ENCODE results near the gene HLA-DRA. TPM values are rescaled to one million over a fixed set of nuclear protein-coding genes. Genes with fewer than 3 reads are reported as not detected.
A peak's percentile ranks its signal among the peaks of the same experiment; 100 is the strongest.

The HLA-DRA gene
- total and polyA plus RNA-seq, 2 donors (not counting 3 experiments of a cell fraction or from before 2014, with no cell fraction given): not detected

DNA sequence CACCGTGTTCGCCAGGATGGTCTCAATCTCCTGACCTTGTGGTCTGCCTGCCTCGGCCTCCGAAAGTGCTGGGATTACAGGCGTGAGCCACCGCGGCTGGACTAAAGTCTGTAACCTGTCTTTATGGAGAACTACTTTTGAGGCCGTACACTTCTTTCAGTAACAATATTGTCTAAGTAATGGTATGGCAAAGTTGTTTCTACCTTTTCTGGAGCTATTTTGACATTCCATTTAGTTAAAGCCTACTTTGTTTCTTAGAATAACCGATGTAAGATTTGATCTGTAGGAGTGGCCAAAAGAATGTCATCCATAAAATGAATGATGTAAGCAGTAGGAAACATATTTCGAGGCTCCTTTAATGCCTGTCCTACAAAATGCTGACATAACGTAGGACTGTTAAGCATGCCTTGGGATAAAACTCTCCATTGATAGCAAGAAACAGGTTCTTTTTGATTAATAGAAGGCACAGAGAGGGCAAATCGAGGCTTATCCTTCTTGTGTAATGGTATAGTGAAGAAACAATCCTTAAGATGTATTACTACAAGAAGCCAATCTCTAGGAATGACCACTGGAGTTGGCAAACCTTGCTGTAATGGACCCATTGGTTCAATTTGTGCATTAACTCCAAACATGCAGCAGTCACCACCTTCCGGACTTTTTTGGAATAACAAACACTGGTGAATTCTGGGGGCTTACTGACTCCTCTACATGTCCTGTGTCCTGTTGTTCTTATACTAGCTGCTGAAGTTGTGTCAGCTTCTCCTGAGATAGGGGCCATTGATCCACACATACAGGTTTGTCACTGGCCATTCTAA is 35.9 kb downstream of the HLA-DRA start:
- Histone ChIP-seq H3K9me3 (replicated peaks; ENCODE audit: control insufficient read depth, insufficient read depth, low read length) (no peaks in the 10 kb centered on the region), H3K9me1 (replicated peaks; ENCODE audit: control insufficient read depth, extremely low read depth, insufficient read depth, low read length) (no peaks in the 10 kb centered on the region), H3K27ac (ENCODE audit: insufficient read depth, low read depth, low read length) (no peak overlapping the region), H3K4me2 (ENCODE audit: insufficient read depth, low read length) (no peak overlapping the region), H3K79me2 (ENCODE audit: control insufficient read depth, insufficient read depth, low read length) (no peaks in the 10 kb centered on the region), H4K20me1 (replicated peaks; ENCODE audit: control insufficient read depth, extremely low read depth, insufficient read depth, low read length) (no peaks in the 10 kb centered on the region), H3K36me3 (ENCODE audit: control insufficient read depth in 2 of 2, extremely low read depth in 1 of 2, insufficient read depth in 2 of 2, low read length in 2 of 2) (no peaks in the 10 kb centered on the region), H2AFZ (ENCODE audit: low read depth, low read length) (no peak overlapping the region), H3K4me3 (replicated peaks in 1 of 3; ENCODE audit: insufficient read depth in 1 of 3, low read depth in 1 of 3, low read length in 3 of 3) (no peak overlapping the region), H3K4me1 (ENCODE audit: control insufficient read depth, extremely low read depth, insufficient read depth, low read length) (no peaks in the 10 kb centered on the region), H3K27me3 (ENCODE audit: control insufficient read depth in 2 of 2, insufficient read depth in 2 of 2, low read length in 2 of 2) (no peaks in the 10 kb centered on the region), H3K9ac (replicated peaks; ENCODE audit: extremely low read depth, insufficient read depth, low read length) (no peak overlapping the region)
- FAIRE-seq (peak; percentile 35), DNase-seq (ENCODE audit: low read depth, low spot score) (peak; percentile 0)
- POLR2A ChIA-PET: no interaction called here
- no peak for TF ChIP-seq EZH2 (IDR thresholded peaks at IDR 0.05; ENCODE audit: borderline replicate concordance, low read depth, low read length, severe bottlenecking)
- TF ChIP-seq POLR2AphosphoS5 (IDR thresholded peaks at IDR 0.05; ENCODE audit: insufficient read depth, low read depth, low read length): no peak
- TF ChIP-seq GATA2 (IDR thresholded peaks at IDR 0.05; ENCODE audit: insufficient read depth, insufficient read length, low read depth, low read length): no peak
- TF ChIP-seq MYC (IDR thresholded peaks at IDR 0.05; ENCODE audit: low read depth, low read length): no peak
- TF ChIP-seq, protein P1, sequence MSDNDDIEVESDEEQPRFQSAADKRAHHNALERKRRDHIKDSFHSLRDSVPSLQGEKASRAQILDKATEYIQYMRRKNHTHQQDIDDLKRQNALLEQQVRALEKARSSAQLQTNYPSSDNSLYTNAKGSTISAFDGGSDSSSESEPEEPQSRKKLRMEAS (IDR thresholded peaks at IDR 0.05; ENCODE audit: insufficient read depth, insufficient read length): no peak
- intact Hi-C loops (cut with micrococcal nuclease): no loop called here
- dilution Hi-C loops (cut with MboI; ENCODE audit: extremely low pct_ligation_motif_present, low sequenced_read_pairs): no loop called here
- CTCF ChIA-PET: no interaction called here
- no TSS peak for BruUV-seq (replicated peaks)

DNA sequence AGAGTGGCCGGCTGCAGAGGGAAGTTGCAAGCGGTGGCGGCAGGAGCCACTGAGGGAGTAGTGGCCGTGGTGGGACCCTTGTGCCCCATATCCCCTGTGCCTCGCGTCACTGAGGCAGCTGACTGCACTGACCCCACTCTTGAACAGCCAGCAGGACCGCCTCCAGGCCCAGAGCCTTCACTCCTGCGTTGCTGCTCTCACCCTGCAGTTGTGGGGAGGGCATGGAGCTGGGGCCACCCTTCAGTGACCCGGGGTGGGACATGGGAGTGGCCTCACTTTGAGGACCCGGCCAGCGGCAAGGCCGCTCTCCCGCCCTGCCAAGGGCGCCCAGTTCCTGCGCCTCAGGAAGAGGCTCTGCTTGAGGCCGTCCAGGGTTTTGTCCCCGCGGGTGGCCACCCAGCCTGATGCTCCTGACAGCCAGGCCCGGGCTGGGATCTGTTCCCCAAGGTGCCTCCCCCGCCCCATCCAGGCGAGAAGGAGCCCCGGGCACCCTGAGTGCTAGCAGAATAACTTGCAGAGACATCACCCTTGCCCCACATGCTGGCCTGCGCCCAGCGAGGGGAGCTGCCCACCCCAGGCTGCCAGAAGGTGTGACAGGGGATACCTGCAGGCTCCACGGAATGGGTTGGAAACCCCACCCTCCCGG is 44.4 kb downstream of the HLA-DRA start:
- no peak overlapping the region for H2AFZ ChIP-seq (ENCODE audit: low read depth, low read length)
- H3K9ac ChIP-seq (replicated peaks; ENCODE audit: extremely low read depth, insufficient read depth, low read length): no peak overlapping the region
- H3K4me2 ChIP-seq (ENCODE audit: insufficient read depth, low read length): no peak overlapping the region
- dilution Hi-C loops (cut with MboI; ENCODE audit: extremely low pct_ligation_motif_present, low sequenced_read_pairs) (no loop called here), intact Hi-C loops (cut with micrococcal nuclease) (no loop called here)
- no peaks in the 10 kb centered on the region for H3K79me2 ChIP-seq (ENCODE audit: control insufficient read depth, insufficient read depth, low read length)
- no TSS peak for BruUV-seq (replicated peaks)
- TF ChIP-seq, protein P1 (IDR thresholded peaks at IDR 0.05; ENCODE audit: insufficient read depth, insufficient read length): no peak
- no peak for TF ChIP-seq MYC (IDR thresholded peaks at IDR 0.05; ENCODE audit: low read depth, low read length)
- no peaks in the 10 kb centered on the region for H4K20me1 ChIP-seq (replicated peaks; ENCODE audit: control insufficient read depth, extremely low read depth, insufficient read depth, low read length)
- FAIRE-seq (no peak), DNase-seq (ENCODE audit: low read depth, low spot score) (peak; percentile 1)
- no peak overlapping the region for H3K27ac ChIP-seq (ENCODE audit: insufficient read depth, low read depth, low read length)
- no peak overlapping the region for H3K4me3 ChIP-seq (replicated peaks in 1 of 3; ENCODE audit: insufficient read depth in 1 of 3, low read depth in 1 of 3, low read length in 3 of 3)
- H3K4me1 ChIP-seq (ENCODE audit: control insufficient read depth, extremely low read depth, insufficient read depth, low read length): no peaks in the 10 kb centered on the region
- H3K9me3 ChIP-seq (replicated peaks; ENCODE audit: control insufficient read depth, insufficient read depth, low read length): no peaks in the 10 kb centered on the region
- no peaks in the 10 kb centered on the region for H3K9me1 ChIP-seq (replicated peaks; ENCODE audit: control insufficient read depth, extremely low read depth, insufficient read depth, low read length)
- POLR2A ChIA-PET: no interaction called here
- CTCF ChIA-PET: no interaction called here
- no peaks in the 10 kb centered on the region for H3K36me3 ChIP-seq (ENCODE audit: control insufficient read depth in 2 of 2, extremely low read depth in 1 of 2, insufficient read depth in 2 of 2, low read length in 2 of 2)
- peaks cover 3 to 4% of the 10 kb centered on the region in 2 experiments for H3K27me3 ChIP-seq (ENCODE audit: control insufficient read depth in 2 of 2, insufficient read depth in 2 of 2, low read length in 2 of 2)

All from endothelial cell of umbilical vein (primary cell).